ENCODE results near the gene STK32A.
"Not testable (repeated sequence)": the region's sequence is repeated elsewhere in the genome, so short reads cannot be mapped to it uniquely, and the experiment has no call there.

Gene STK32A

DNA sequence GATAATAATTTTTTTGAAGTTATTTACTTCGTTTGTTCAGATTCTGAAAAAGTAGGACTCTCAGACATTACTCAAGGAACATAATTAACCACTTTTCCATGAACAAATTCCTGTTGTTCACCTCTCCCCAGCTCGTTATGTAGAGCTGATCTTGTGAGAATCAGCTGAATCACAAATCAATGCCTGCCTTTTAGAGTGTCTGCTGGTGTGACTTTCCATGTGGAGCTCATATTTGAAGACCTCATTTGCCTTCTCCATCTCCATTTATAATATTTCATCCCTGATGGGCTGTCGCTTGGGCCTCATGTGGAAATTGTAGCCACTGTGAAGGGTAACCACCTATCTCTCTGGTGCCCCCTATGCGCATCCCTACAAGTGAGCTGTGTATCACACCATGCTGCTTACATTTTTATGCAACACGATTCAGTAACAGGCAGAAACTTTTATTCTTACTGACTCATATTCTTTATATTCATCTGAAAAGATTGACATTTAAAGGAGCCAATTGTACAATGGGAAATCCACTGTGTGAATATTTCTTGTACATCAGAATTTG is 111.3 kb downstream of the STK32A start:
- no peak for DNase-seq (ENCODE audit: low spot score)

DNA sequence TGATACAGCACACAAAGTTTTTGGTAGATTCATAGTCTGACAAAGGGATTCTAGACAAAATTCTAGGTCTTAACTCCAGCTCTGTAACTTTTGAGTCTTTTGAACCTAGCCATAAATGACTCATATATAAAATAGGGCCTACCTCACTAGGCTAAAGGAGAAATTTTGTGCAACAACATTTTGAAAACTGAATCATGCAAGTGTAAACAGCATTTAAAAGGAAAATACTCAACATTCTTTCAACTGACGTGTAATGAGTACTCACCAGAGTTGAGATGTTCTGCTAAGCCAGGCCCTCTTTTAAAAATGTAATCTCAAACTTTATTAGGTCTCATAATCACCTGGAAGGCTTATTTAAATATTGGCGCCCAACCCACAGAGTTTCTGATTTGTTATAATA is 113.2 kb downstream of the STK32A start:
- no peak for DNase-seq (ENCODE audit: low spot score)

DNA sequence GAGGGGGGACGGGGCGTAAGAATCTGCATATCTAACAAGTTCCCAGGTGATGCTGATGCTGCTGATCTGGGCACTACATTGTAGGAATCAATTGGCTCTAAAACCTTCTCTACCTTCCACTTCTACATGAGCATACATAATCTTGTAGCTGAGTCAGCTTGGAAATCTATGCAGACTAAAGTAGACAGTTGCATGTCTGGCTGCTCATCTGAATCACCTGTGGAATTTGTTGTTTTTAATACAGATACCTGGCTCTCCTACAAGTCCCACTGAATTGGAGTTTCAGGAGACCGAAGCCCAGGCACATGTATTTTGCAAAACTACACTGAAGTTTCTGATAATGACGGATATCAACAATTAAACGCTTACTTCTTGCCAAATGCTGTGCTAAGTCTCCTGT is 113.6 kb downstream of the STK32A start:
- no peak for DNase-seq (ENCODE audit: low spot score)

- DNase-seq (ENCODE audit: low spot score): no peak
Observed at GRCh38 chr5:147349241-147349640, 114.4 kb downstream of the STK32A start.

DNA sequence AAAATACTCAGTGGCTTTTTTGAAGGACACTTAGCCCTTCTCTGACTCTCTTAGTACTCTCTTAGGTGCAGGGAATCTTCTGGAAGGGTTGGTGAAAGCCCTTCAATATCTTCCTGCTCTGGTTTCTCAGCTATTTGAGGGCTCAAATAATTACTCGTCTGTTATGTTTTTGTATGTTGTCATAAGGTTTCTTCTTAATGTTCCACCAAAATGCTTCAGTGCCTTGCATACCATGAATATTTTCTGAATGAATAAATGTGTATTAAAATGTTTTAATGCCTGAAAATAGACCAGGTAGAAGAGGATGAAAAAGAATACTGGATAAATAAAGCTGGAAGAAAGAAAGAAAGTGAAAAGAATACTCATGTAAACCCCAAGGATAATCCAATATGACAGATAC is 124.3 kb downstream of the STK32A start:
- DNase-seq (ENCODE audit: low spot score): no peak

GRCh38 chr5:147359581-147359980 is 124.8 kb downstream of the STK32A start:
- no peak for DNase-seq (ENCODE audit: low spot score)

DNA sequence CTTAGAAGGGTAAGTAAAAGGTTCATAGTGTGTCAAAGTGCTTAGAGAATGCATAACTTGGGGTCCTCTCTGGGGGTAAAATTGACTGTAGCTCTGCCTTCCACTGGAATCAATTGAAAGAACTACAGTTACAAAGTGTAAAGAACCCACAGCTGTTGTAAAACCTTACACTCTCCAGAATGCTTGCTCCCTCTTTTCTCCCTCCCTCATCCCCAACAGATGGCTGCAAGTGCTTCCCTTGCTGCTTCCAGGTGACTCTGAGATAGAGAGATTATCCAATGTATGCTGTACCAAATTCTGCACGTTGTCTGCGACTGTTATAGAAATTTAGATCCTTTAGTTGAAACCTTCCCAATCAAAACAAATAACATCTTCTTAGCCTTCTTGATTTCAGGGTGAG is 126.0 kb downstream of the STK32A start:
- no peak for DNase-seq (ENCODE audit: low spot score)

- no peak for DNase-seq (ENCODE audit: low spot score)
Observed at GRCh38 chr5:147361441-147362175, 126.8 kb downstream of the STK32A start.

GRCh38 chr5:147367381-147367780 is 132.6 kb downstream of the STK32A start:
- not testable (repeated sequence) for DNase-seq (ENCODE audit: low spot score)

- DNase-seq (ENCODE audit: low spot score): no peak
Observed at GRCh38 chr5:147369742-147370374, 135.0 kb downstream of the STK32A start.

DNA sequence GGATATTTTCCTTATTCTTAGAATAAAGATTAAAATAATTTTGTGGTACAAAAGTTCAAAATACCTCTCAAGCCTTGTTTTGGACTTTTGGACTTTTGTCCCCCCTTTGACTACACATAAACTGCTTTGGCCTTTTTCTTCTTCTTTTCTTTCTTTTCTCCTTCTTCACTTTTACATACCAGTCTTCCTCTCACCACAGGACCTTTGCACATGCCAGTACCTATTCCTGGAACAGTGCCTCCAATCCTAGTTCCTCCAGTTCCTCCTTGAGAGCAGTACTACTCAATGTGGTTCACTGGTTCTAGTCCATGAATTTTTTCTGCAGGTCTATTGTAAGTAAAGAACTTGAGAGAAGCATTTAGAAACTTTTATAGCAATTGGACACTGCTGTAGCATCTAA is 136.5 kb downstream of the STK32A start:
- no peak for DNase-seq (ENCODE audit: low spot score)

DNA sequence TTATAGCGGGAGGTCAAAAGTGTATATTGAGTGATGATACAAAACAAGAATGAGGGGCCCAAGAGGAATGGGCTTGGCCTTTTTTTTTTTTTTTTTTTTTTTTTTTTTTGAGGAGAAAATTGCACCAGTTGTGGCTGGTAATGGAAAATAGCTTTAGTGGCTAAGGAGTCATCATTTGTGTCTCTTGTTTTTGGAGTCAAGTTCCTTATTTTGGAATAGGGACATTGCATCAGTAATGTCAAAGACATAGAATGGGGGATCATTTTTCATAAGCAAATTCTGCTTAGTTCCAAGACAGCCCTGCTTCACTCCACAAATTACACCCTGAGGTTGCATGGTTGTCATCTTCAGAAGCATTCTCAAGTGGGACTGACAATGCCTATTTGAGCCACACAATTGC is 137.4 kb downstream of the STK32A start:
- no peak for DNase-seq (ENCODE audit: low spot score)

DNA sequence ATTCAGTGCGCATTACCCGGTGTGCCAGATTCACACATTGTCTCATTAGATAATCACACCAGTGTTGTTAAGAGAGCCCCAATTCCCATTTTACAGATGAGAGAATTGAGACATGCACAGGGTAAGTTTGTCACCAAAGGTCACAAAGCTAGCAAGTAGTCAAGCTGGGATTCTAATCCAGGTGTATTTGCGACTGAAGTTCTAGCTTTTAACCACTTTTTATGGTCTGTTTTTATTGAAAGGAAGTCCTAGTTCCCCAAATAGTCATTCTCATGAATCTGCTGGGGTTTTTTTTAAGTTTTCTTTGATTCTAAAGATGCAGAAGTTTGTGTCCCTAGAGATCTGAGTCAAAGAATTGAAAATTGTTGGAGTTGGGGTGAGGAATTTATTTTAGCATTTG is 138.5 kb downstream of the STK32A start:
- no peak for DNase-seq (ENCODE audit: low spot score)

DNA sequence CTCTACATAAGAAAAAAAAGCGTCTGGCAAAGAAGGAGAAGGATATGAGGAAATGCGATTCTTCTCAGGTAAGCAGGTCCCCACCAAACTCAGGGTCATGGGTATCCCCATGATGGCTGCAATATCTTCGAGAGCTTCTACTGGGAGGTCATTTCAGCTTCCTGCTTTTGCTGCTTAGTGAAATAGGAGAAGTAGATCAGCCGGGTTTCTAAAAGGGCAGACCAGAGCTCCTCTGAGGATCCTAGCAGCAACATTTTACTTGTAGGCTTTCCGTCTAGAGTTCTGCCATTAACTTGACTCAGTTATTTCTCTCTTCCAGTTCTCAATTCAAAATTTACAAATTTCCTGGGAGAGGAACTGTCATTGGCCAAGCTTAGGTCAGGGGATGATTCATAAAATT is 140.3 kb downstream of the STK32A start:
- DNase-seq (ENCODE audit: low spot score): no peak

DNA sequence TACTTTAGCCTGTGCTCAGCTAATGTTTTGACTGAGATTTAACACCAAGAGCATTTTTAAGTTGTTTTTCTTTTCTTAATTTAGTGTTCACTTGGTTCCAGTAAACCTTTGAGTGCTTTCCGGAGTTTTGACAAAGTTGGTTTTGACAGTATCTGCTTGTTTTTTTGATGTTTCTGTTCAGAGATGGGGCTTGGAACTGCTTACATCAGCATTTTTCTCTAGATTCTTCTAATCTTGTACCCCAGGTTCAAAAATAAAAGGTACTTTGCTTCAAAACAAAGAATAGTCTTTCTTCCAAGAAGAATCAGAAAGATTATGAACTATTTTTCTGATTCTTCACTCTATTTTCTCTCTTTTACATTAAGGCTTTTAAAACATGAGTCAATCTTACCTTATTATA is 142.9 kb downstream of the STK32A start:
- DNase-seq (ENCODE audit: low spot score): no peak

DNA sequence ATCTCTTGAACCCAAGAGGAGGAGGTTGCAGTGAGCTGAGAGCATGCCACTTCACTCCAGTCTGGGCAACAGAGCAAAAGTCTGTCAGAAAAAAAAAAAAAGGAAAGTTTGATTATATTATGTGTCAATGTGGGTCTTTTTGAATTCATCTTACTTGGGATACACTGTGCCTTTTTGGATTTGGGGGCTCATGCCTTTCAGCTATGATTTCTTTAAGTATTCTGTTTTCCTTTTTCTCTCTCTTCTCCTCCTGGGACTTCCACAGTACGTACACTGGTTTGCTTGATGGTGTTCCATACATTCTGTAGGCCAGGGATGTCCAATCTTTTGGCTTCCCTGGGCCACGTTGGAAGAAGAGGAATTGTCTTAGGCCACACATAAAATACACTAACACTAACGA is 146.7 kb downstream of the STK32A start:
- no peak for DNase-seq (ENCODE audit: low spot score)

- DNase-seq (ENCODE audit: low spot score): peak; percentile 77
Observed at GRCh38 chr5:147382776-147383175, 147.9 kb downstream of the STK32A start.

- DNase-seq (ENCODE audit: low spot score): peak; percentile 37
Observed at GRCh38 chr5:147384346-147385193, 149.7 kb downstream of the STK32A start.

DNA sequence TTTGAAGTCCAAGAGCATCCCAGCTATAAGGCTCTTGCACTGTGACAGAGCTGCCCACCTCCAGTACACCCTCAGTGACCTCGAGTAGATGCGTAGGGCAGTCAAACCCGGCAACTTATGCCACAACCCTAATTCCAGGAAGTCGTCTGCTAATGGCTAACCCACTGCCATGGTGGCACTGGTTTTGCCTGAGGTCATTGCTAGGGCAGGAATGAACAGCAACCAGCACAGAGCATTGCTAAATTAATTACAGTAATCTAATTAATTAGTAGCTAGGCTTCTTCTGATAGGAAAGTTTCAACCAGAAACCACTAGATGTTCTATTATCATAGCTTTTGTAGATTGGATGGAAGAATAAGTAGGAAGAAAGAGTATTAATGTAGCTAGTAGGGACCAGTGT is 152.3 kb downstream of the STK32A start:
- no peak for DNase-seq (ENCODE audit: low spot score)

DNA sequence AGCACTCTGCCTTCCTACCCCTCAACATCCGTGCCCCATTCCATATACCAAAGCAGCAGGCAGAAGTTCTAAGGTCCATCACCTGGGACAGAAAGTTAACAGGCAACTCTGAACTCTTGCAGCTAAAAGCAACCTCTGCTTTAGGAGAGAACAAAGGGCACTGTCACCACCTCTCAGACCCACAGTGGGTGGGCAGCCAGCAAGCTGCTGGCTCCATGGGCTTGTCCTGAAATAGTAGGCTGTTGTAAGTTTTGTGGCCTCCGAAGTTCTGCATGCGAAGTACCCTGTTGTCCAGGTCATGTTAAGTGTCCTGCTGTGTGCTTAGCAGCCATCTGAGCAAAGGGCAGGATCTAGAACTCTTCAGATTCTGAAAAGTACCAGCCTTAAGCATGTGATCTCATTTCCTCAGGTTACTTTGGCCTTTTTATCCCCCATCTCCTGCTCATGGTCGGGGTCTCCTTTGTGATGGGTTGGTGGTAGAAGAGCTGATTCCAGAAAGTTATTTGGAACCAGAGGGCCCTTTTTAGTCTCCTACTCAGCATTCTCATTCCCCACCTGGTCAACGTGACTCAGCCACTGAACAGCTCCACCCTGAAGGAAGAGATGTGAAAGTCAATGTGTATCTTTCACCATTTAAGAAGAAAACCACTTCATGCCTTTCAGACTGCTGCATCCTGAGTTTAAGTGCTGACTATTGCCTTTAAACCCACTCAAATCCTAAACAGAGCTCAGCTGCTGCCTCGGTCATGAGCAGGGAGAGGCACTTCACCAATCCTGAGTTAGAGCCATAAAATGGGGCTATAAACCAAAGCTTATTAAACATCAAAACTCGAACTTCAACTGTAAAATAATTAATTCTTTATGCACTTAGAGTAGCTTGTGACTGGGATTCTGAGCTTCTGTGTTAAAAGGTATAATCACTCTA is 153.6 kb downstream of the STK32A start:
- DNase-seq (ENCODE audit: low spot score): no peak

GRCh38 chr5:147390654-147391225 is 155.9 kb downstream of the STK32A start:
- DNase-seq (ENCODE audit: low spot score): no peak
